K562 (cell line): ENCODE results near the gene EPSTI1. TPM values are rescaled to one million over a fixed set of nuclear protein-coding genes. Genes with fewer than 3 reads are reported as not detected.

ENCODE experiments used
- ATAC-seq: fragments of 200-7000 bp; cut with Tn5 transposase; 3 replicates; pipeline ENCODE4 v1.9.1; 2020; ENCODE audit warnings: moderate library complexity
- BruUV-seq: library from RNA; stranded (reverse); fragments of 400-500 nt; replicated peaks from 2 replicates; lab custom pipeline; 2021; lab: Mats Ljungman, UMichigan
- CTCF ChIA-PET: fragments of 300-600 bp; formaldehyde crosslinking; extraction: SDS; loops from one replicate; lab custom pipeline; 2021; ENCODE audit warnings: low intra/inter-chr PET ratio; lab: Yijun Ruan, JAX
- POLR2A ChIA-PET: fragments of 300-600, 350-650 bp; sonication (Branson Sonifier 250); formaldehyde crosslinking; extraction: SDS; loops from one replicate; lab custom pipeline; 2021; ENCODE audit warnings: antibody characterized with exemption, inconsistent platforms; lab: Yijun Ruan, JAX
- DNase-seq, 4 experiments: peaks; one replicate each; pipeline versions ENCODE4 v3.0.0 to v3.0.0-alpha.2; 2011 to 2018; ENCODE audit warnings: low spot score in 3 of 4, mixed read lengths in 3 of 4; ENCODE audit errors: extremely low read depth in 1 of 4
- FAIRE-seq: peaks from 2 replicates; lab custom pipeline; 2011; peaks lifted over from hg19 to GRCh38; lab: Jason Lieb, UNC
- H2AFZ ChIP-seq: 2 replicates; pipeline ENCODE4 v1.6.0; 2011; ENCODE audit warnings: low read depth, low read length, control low read depth, inconsistent platforms
- H3K27ac ChIP-seq: fragments of 200-600 bp; 3 replicates; pipeline ENCODE4 v1.8.0; 2011; ENCODE audit warnings: low read depth, mild to moderate bottlenecking, control low read depth, inconsistent platforms, low read length, moderate library complexity, mixed read lengths; ENCODE audit errors: extremely low read depth
- H3K27me3 ChIP-seq, 2 experiments: fragments of 300-600 bp in 1 of 2; 2 replicates in 1 of 2; 3 replicates in 1 of 2; pipeline versions ENCODE4 v1.6.0 to v1.8.0; 2011; ENCODE audit warnings: inconsistent platforms in 2 of 2, low read length in 2 of 2, mild to moderate bottlenecking in 1 of 2, mixed read lengths in 1 of 2, moderate library complexity in 1 of 2; ENCODE audit not compliant: control insufficient read depth in 2 of 2, insufficient read depth in 2 of 2
- H3K36me3 ChIP-seq: fragments of 300-600 bp; 3 replicates; pipeline ENCODE4 v1.8.0; 2011; ENCODE audit warnings: mild to moderate bottlenecking, low read length, inconsistent platforms; ENCODE audit not compliant: control insufficient read depth, insufficient read depth
- H3K4me1 ChIP-seq, 2 experiments: fragments of 200-600 bp in 1 of 2; replicated peaks in 1 of 2; 2 replicates in 1 of 2; 3 replicates in 1 of 2; pipeline versions ENCODE4 v1.5.1 to v1.8.0; 2011; ENCODE audit warnings: inconsistent platforms in 2 of 2, low read length in 2 of 2, mild to moderate bottlenecking in 1 of 2, mixed read lengths in 1 of 2, moderate library complexity in 1 of 2; ENCODE audit not compliant: control insufficient read depth in 2 of 2, insufficient read depth in 2 of 2
- H3K4me2 ChIP-seq: 2 replicates; pipeline ENCODE4 v1.6.1; 2011; ENCODE audit warnings: low read length, control low read depth, inconsistent platforms, mixed read lengths; ENCODE audit not compliant: insufficient read depth
- H3K4me3 ChIP-seq: fragments of 200-600 bp; sonication (generic), shearing (Covaris generic); 2 replicates; pipeline ENCODE4 v1.5.1; 2016; ENCODE audit warnings: control low read depth, inconsistent platforms
- H3K79me2 ChIP-seq: fragments of 200-600 bp; 3 replicates; pipeline ENCODE4 v1.8.0; 2011; ENCODE audit warnings: low read length, inconsistent platforms; ENCODE audit not compliant: control insufficient read depth, insufficient read depth
- H3K9ac ChIP-seq, 2 experiments: 2 replicates each; pipeline versions ENCODE4 v1.6.0 to v1.6.1; 2011; ENCODE audit warnings: low read depth in 2 of 2, low read length in 2 of 2, control low read depth in 1 of 2, inconsistent platforms in 1 of 2, mild to moderate bottlenecking in 1 of 2, mixed read lengths in 1 of 2; ENCODE audit not compliant: insufficient read depth in 1 of 2
- H3K9me1 ChIP-seq: one replicate; pipeline ENCODE4 v1.6.0; 2011; ENCODE audit warnings: inconsistent platforms, mild to moderate bottlenecking, low read length, moderate library complexity; ENCODE audit not compliant: control insufficient read depth, insufficient read depth
- H3K9me3 ChIP-seq: replicated peaks from 2 replicates; pipeline ENCODE4 v1.5.1; 2011; ENCODE audit warnings: low read depth, low read length, inconsistent platforms; ENCODE audit not compliant: control insufficient read depth, insufficient read depth
- H4K20me1 ChIP-seq: replicated peaks from 2 replicates; pipeline ENCODE4 v1.6.1; 2011; ENCODE audit warnings: low read length, inconsistent platforms, mixed read lengths; ENCODE audit not compliant: control insufficient read depth, insufficient read depth
- ARHGAP35 ChIP-seq: fragments of 450-650 bp; IDR thresholded peaks from 2 replicates; pipeline ENCODE4 v1.6.1; 2018; ENCODE audit not compliant: partially characterized antibody
- MTA2 ChIP-seq: fragments of 450-650 bp; IDR thresholded peaks from 2 replicates; pipeline ENCODE4 v1.6.1; 2016; ENCODE audit warnings: low read depth
- PATZ1 ChIP-seq: fragments of 250-450 bp; sonication (Bioruptor Pico); IDR thresholded peaks from 2 replicates; pipeline ENCODE4 v1.5.0; 2020; ENCODE audit warnings: mild to moderate bottlenecking, borderline replicate concordance
- RNF2 ChIP-seq: sonication (generic); IDR thresholded peaks from 2 replicates; pipeline ENCODE4 v1.6.1; 2016
- SRSF9 ChIP-seq: fragments of 200-400 bp; formaldehyde crosslinking; IDR thresholded peaks from 2 replicates; pipeline ENCODE4 v1.6.1; 2017; ENCODE audit warnings: low read depth, low read length, borderline replicate concordance
- ZBTB1 ChIP-seq: sonication (generic); formaldehyde crosslinking; IDR thresholded peaks from 2 replicates; pipeline ENCODE4 v1.8.1; 2023; ENCODE audit warnings: missing genetic modification reagents, low read depth, mild to moderate bottlenecking, borderline replicate concordance
- WGBS: fragments of 100-300 bp; shearing (Covaris generic); methylation state at CpG from one replicate; pipeline ENCODE4 v1.1.6; 2016; ENCODE audit warnings: low coverage, mixed read lengths; ENCODE audit not compliant: insufficient coverage; ENCODE audit errors: missing lambda C conversion rate; 5-methylcytosine and 5-hydroxymethylcytosine counted together
- in situ Hi-C: fragments of 300-500 bp; cut with MboI; formaldehyde crosslinking; loops from 4 replicates; pipeline ENCODE4 v1.15.0; 2018; ENCODE audit warnings: inconsistent platforms, mixed read lengths
- intact Hi-C: fragments of 100-400 bp; cut with micrococcal nuclease; formaldehyde crosslinking; loops from 2 replicates; pipeline ENCODE4 v1.14.2; 2022
- polyA plus RNA-seq, 8 experiments: library from polyadenylated mRNA; depleted of rRNA in 4 of 8; stranded (reverse) in 5 of 8; unstranded in 3 of 8; fragments of >200 nt; fragmentation: Nextera tagmentation in 2 of 8; fragmentation: Illumina TruSeq in 1 of 8; extraction: Ambion mirVana in 2 of 8; extraction: Trizol in 1 of 8; gene quantifications; 2 replicates each; pipeline versions ENCODE4 v1.2.1 to v1.2.3, GENCODE V29; 2011 to 2014; ENCODE audit warnings: inconsistent platforms in 1 of 8, missing spikeins in 1 of 8
- total RNA-seq, 7 experiments: library from RNA; depleted of rRNA in 6 of 7; stranded (reverse); fragments of >200 nt in 6 of 7; fragmentation: Illumina TruSeq in 2 of 7; extraction: Trizol in 2 of 7; gene quantifications; 2 replicates each; pipeline versions ENCODE4 v1.2.1 to v1.2.3, GENCODE V29; 2011 to 2021; ENCODE audit warnings: low replicate concordance in 1 of 7

Gene EPSTI1
- total and polyA plus RNA-seq, 9 of the 15 experiments (the other 6 are each of a cell fraction or from before 2014, with no cell fraction given): 0.18 to 1.0 TPM; not detected in 7

DNA sequence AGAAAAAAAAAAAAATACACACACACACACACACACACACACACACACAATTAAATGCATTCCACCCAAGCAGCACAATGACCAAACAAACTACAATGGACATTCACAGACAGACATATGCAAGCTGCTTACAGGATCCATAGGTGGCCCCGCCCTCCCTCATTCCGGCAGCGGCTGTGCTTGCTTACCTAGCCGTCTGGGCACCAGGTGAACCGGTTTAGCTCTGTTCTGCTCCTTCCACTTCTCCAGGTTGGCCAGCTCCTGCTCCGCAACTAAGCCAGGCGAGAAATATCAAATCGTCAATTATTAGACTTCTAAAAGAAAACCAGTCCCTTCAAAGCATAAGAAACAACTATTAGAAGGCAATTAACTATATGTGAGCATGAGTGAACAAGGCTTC lies 23.1 kb downstream of the EPSTI1 start (continued):
- TF ChIP-seq ZBTB1 (CRISPR knock-in tag): no peak
- TF ChIP-seq MTA2: no peak

DNA sequence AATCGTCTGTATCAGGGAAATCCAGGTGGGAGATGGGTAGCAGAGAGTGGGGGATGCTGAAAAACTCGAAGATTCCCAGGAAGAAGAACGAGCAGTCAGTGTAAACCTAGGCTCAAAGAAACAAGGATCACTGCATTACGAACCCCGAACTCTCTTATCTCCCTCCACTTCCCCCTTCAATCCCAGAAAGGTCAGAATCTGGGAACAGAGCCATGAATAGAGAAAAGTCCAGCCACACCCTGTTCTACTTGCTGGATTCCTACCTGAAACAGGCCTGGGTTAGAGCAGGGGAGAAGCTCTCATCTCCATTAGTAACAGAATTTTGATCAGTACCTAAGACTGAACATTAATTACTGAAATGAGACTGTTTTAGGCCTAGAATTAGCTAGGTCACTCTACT lies 24.4 kb downstream of the EPSTI1 start:
- H3K27ac ChIP-seq: no peak overlapping the region
- H3K4me1 ChIP-seq: no peaks in the 10 kb centered on the region
- ATAC-seq (no peak), FAIRE-seq (no peak)
- H3K4me2 ChIP-seq: no peak overlapping the region
- no peaks in the 10 kb centered on the region for H3K36me3 ChIP-seq
- WGBS: 0% methylated on average over 5 of the region's 5 CpGs
- H3K9me1 ChIP-seq: no peaks in the 10 kb centered on the region
- H3K9me3 ChIP-seq: no peaks in the 10 kb centered on the region
- ChIA-PET POLR2A (no interaction called here), CTCF (no interaction called here)
- H3K27me3 ChIP-seq: no peaks in the 10 kb centered on the region
- H2AFZ ChIP-seq: no peak overlapping the region
- in situ Hi-C loops: no loop called here
- no peak overlapping the region for H3K9ac ChIP-seq
- no peaks in the 10 kb centered on the region for H3K79me2 ChIP-seq
- intact Hi-C loops: loop anchor here (5.0 kb wide), 1 partner anchor 835 kb away; no protein-coding TSS in a partner anchor
- H3K4me3 ChIP-seq: no peak overlapping the region
- H4K20me1 ChIP-seq: no peaks in the 10 kb centered on the region
- no TSS peak for BruUV-seq
- no peak for TF ChIP-seq PATZ1 (CRISPR knock-in tag)
- no peak for TF ChIP-seq SRSF9
- TF ChIP-seq ARHGAP35: no peak
- TF ChIP-seq RNF2: no peak
- TF ChIP-seq, all 486 proteins: peak for 0
- no peak for DNase-seq
